SU-DHL-6 (cell line): ENCODE results near the gene MAN1B1.
A peak's percentile ranks its signal among the peaks of the same experiment; 100 is the strongest.

ENCODE experiments used
- H2AFZ ChIP-seq: fragments of 200-600 bp; sonication (generic); 2 replicates; pipeline ENCODE4 v1.6.1; 2014; ENCODE audit warnings: low read depth, mild to moderate bottlenecking, moderate library complexity, mixed read lengths, antibody characterized with exemption, low read length; ENCODE audit not compliant: severe bottlenecking
- H3F3A ChIP-seq: fragments of 200-600 bp; shearing (Covaris generic); 2 replicates; pipeline ENCODE4 v1.6.0; 2016; ENCODE audit warnings: antibody characterized with exemption, mild to moderate bottlenecking; ENCODE audit not compliant: insufficient read depth
- H3K27ac ChIP-seq: fragments of 200-600 bp; sonication (generic); 2 replicates; pipeline ENCODE4 v1.5.1; 2016; ENCODE audit warnings: low read depth, mild to moderate bottlenecking, low read length, moderate library complexity, mixed read lengths
- H3K27me3 ChIP-seq: fragments of 200-600 bp; sonication (generic), shearing (Covaris generic); 2 replicates; pipeline ENCODE4 v1.6.0; 2014; ENCODE audit warnings: mild to moderate bottlenecking, low read length
- H3K36me3 ChIP-seq: fragments of 200-600 bp; sonication (generic); 2 replicates; pipeline ENCODE4 v1.6.1; 2014; ENCODE audit warnings: mild to moderate bottlenecking, low read length, mixed read lengths
- H3K4me2 ChIP-seq: fragments of 300-600, 200-600 bp; shearing (Covaris generic), sonication (generic); 2 replicates; pipeline ENCODE4 v1.6.0; 2014; ENCODE audit warnings: low read length, low read depth, mild to moderate bottlenecking; ENCODE audit not compliant: poor library complexity, severe bottlenecking
- H3K4me3 ChIP-seq: fragments of 200-600 bp; sonication (generic); 2 replicates; pipeline ENCODE4 v1.5.1; 2014; ENCODE audit warnings: antibody characterized with exemption, low read length, mild to moderate bottlenecking, mixed read lengths; ENCODE audit not compliant: insufficient read depth, poor library complexity, severe bottlenecking
- H3K79me2 ChIP-seq: fragments of 200-600 bp; sonication (generic); 2 replicates; pipeline ENCODE4 v1.6.1; 2014; ENCODE audit warnings: mild to moderate bottlenecking, low read length, moderate library complexity; ENCODE audit not compliant: insufficient read depth
- H3K9ac ChIP-seq: fragments of 200-600 bp; sonication (generic); 2 replicates; pipeline ENCODE4 v1.7.0; 2014; ENCODE audit warnings: mild to moderate bottlenecking, low read length
- H3K9me2 ChIP-seq: fragments of 200-600 bp; sonication (generic); replicated peaks from 2 replicates; pipeline ENCODE4 v1.6.1; 2014; ENCODE audit warnings: low read length; ENCODE audit not compliant: insufficient read depth
- H3K9me3 ChIP-seq: fragments of 200-600 bp; sonication (generic); 2 replicates; pipeline ENCODE4 v1.6.1; 2014; ENCODE audit warnings: low read length, mixed read lengths; ENCODE audit not compliant: insufficient read depth
- H4K20me1 ChIP-seq: fragments of 200-600 bp; sonication (generic); 2 replicates; pipeline ENCODE4 v1.6.1; 2014; ENCODE audit warnings: low read depth, mild to moderate bottlenecking, antibody characterized with exemption, low read length, moderate library complexity, mixed read lengths
- CTCF ChIP-seq: fragments of 200-600 bp; sonication (generic); IDR thresholded peaks from one replicate; pipeline ENCODE4 v1.5.1; 2017; ENCODE audit warnings: antibody characterized with exemption, mild to moderate bottlenecking, low read length, moderate library complexity; ENCODE audit not compliant: insufficient read depth, poor library complexity, severe bottlenecking
- EZH2phosphoT487 ChIP-seq: fragments of 200-600 bp; sonication (generic), shearing (Covaris generic); conservative IDR thresholded peaks from 2 replicates; pipeline ENCODE4 v1.6.1; 2018; ENCODE audit warnings: mild to moderate bottlenecking, antibody characterized with exemption, low read length, moderate library complexity, mixed read lengths

Gene MAN1B1

DNA sequence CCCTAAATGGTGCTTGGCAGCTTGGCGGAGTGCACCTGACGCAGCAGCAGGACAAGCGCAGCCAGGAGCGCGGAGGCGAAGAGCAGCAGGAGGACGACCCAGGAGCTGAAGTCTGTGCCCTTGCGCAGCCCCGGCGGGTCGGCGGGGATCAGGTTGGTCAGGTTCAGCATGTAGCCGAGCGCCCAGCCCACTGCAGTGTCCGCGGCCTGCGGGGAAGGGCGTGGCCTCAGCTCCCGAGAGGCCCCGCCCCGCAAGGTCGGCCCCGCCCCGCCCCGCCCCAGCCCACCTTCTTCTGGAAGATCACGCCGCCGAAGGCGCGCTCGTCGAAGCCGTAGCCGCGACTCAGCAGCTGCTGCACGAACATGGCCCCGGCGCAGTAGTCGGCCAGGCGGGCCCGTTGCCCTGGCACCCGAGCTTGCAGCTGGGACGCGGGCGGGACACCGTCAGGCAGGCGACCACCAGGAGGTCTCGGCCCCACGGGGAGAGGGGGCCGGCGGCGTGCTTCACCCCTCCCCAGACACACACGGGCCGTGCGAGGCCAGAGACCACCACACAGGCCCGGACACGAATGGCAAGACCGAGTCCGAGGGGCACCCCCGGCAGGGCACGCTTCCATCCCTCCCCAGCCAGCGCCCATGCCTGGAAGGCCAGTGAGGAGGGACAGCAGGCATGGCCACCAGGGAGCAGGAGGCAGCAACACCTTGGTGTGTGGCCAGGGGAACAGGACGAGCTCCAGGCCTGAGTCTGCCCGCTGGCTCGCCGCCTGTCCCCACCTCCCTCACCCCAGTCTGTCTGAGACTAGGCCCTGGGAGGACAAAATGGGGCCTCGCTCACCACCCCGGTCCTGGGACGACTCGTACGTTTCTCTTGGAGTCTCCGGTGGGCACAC lies 37.9 kb upstream of the MAN1B1 start:
- no peaks in the 10 kb centered on the region for H3F3A ChIP-seq
- no peaks in the 10 kb centered on the region for H3K36me3 ChIP-seq
- no peaks in the 10 kb centered on the region for H3K9me2 ChIP-seq
- H3K27ac ChIP-seq, result no peak overlapping the region
- H3K79me2 ChIP-seq, result no peaks in the 10 kb centered on the region
- H3K9ac ChIP-seq, result no peak overlapping the region
- H4K20me1 ChIP-seq, result no peaks in the 10 kb centered on the region
- TF ChIP-seq CTCF (no peak), EZH2phosphoT487 (no peak)
- H2AFZ ChIP-seq, result no peak overlapping the region
- no peak overlapping the region for H3K4me3 ChIP-seq
- no peaks in the 10 kb centered on the region for H3K27me3 ChIP-seq
- H3K9me3 ChIP-seq, result no peaks in the 10 kb centered on the region
- no peak overlapping the region for H3K4me2 ChIP-seq

- Histone ChIP-seq H3K36me3 (no peaks in the 10 kb centered on the region), H3K27me3 (no peaks in the 10 kb centered on the region), H3K27ac (no peak overlapping the region), H2AFZ (no peak overlapping the region), H3F3A (no peaks in the 10 kb centered on the region), H3K9me2 (no peaks in the 10 kb centered on the region), H3K9ac (no peak overlapping the region), H3K9me3 (no peaks in the 10 kb centered on the region), H4K20me1 (no peaks in the 10 kb centered on the region), H3K4me3 (no peak overlapping the region), H3K79me2 (no peaks in the 10 kb centered on the region), H3K4me2 (no peak overlapping the region)
- TF ChIP-seq CTCF, result no peak
- TF ChIP-seq EZH2phosphoT487, result 0 out of 2 replicates have a peak, but pooled peaks have one; percentile 35
These were observed 37.0 kb upstream of the MAN1B1 start for GRCh38 chr9:137049544-137050449.

DNA sequence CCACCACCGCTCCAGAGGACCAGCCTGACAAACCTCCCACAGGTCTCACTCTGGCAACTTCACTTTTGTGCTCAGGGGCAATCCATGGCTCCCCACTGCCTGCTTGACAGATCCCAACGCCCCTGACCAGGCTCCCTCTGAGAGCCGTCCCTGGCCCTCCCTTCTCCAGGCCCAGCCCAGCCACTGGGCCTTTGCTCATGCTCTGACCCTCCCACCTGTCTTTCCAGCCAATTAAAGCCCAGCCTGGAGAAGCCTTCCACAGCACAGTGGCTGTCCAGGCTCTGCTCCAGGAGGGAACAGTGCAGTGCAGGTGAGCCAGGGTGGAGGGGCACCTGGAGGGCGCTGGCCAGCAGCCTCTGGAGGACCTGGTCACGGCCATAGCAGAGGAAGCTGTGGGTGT lies 36.2 kb upstream of the MAN1B1 start:
- H2AFZ ChIP-seq, result no peak overlapping the region
- no peak for TF ChIP-seq CTCF
- TF ChIP-seq EZH2phosphoT487, result no peak
- no peaks in the 10 kb centered on the region for H3K27me3 ChIP-seq
- no peak overlapping the region for H3K9ac ChIP-seq
- H3F3A ChIP-seq, result no peaks in the 10 kb centered on the region
- no peaks in the 10 kb centered on the region for H3K36me3 ChIP-seq
- no peaks in the 10 kb centered on the region for H4K20me1 ChIP-seq
- H3K4me3 ChIP-seq, result no peak overlapping the region
- H3K27ac ChIP-seq, result no peak overlapping the region
- no peak overlapping the region for H3K4me2 ChIP-seq
- no peaks in the 10 kb centered on the region for H3K9me3 ChIP-seq
- H3K79me2 ChIP-seq, result no peaks in the 10 kb centered on the region
- no peaks in the 10 kb centered on the region for H3K9me2 ChIP-seq
